Hematopoietic multipotent progenitor cell treated with erythropoietin and hydrocortisone succinate and interleukin-3 and kit ligand, for 17 days (in vitro differentiated cells): ENCODE measurements around the gene CHURC1.
"Not testable (repeated sequence)": the region's sequence is repeated elsewhere in the genome, so short reads cannot be mapped to it uniquely, and the experiment has no call there.

Experiments used
- DNase-seq: peaks from one replicate; pipeline ENCODE4 v3.0.0-alpha.2; 2015; ENCODE audit warnings: low spot score

The CHURC1 gene

DNA sequence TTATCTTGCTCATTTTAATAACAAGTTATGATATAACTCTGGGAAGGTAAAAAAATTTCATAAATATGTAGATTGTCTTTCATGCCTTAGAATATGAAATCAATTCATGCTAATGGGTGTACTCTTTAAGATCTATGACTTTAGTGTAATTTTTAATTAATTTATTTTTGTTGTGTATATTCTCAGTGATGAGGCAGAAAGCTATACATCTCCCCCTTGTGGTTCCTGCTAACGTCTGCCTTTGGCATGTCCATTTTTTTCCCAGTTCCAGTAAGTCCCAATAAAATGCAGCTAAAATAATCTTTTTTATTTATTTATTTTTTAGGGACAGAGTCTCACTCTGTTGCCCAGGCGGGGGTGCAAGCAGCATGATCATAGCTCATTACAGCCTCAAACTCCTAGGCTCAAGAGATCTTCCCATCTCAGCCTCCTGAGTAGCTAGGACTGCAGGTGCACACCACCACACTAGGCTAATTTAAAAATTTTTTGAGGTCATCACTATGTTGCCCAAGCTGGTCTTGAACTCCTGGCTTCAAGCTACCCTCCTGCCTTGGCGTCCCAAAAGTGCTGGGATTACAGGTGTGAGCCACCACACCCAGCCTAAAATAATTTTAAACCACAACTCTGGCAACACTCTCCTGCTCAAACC lies 3.3 kb upstream of the CHURC1 start:
- DNase-seq, result no peak

DNA sequence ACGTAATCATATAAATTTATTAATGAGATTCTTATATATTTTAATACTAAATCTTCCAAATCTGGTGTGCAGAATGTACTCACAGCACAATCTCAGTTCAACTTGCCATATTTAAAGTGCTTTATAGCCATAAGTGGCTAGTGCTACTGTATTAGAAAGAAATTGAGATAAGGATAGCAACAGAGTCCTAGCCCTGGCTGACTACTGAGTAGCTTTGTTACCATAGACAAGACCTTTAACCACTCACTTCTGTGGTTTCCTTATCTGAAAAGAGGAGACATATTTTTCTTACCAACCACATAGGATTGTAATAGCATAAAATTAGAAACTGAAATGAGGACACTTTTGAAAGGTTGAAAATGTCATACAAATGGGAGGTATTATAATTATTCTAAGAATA lies 2.0 kb upstream of the CHURC1 start:
- DNase-seq, result no peak

DNA sequence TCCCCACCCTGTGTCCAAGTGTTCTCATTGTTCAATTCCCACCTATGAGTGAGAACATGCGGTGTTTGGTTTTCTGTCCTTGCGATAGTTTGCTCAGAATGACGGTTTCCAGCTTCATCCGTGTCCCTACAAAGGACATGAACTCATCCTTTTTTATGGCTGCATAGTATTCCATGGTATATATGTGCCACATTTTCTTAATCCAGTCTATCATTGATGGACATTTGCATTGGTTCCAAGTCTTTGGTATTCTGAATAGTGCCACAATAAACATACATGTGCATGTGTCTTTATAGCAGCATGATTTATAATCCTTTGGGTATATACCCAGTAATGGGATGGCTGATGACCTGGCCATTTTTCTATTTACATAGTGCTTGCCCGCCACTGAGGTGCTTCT lies 778 bp upstream of the CHURC1 start:
- not testable (repeated sequence) for DNase-seq

DNA sequence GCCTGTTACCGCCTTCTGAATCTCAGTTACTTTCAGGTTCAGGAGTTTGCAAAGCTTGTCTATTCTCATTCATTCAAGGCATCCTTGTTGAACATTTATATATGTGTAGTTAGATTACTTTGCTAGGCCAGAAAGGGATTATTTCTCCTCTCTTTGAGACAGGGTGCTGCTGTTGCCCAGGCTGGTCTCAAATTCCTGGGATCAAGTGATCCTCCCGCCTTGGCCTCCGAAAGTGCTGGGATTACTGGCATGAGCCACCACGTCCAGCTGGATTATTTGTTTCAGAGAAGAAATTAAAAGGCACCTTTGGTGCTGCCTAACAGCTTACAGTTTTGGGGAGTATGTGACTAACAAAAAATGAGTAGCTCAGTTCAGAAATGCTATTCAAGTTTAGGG lies 772 bp downstream of the CHURC1 start:
- no peak for DNase-seq

DNA sequence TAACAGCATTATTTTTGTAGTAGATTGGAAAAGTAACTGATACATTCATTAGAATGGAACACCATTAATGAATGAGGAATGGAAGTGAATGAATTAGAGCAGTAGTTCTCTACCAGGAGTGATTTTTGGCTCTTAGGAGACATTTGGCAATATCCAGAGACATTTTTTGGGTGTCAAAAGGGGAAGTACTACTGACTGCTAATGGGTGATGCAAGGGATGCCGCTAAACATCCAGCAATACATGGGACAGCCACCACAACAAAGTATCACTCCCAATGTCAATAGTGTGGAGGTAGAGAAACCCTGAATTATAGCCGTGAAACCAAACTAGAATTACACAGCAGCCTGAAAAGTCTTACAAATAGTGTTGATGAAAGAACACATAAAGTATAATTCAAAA lies 1.5 kb downstream of the CHURC1 start:
- DNase-seq, result no peak

DNA sequence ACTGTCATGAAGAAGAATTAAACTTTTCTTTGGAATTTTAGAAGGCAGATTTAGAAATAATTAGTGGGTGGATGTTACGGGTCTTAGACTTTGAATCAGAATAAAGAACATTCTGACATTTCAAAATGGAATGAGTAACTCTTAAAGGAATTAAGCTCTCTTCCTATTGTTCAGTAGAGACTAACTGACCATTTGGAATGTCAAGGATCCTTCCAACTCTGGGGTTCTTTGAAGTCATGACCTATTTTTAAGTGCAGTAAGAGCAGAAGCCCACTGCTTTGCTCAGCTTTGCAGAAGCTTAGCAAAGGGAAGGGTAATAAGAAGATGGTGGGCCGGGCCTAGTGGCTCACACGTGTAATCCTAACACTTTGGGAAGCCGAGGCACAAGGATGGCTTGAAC lies 4.0 kb downstream of the CHURC1 start:
- DNase-seq, result no peak

DNA sequence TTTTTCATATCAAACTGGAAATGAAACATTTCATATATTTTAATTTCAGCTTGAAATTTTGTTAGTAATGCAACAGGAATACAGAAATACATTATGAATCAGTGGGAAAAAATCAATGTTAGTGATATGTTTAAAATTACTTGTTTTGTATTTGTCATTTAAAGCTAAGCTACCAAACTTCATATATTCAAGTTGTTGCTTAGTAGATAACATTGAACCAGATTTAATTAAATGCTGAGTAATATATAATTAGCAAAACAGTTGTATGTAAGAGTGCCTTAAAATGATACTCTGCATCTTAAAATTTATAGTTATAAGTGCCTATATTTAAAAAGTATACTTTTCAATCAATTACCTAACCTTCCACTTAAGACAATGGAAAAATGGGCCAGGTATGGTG lies 5.0 kb downstream of the CHURC1 start:
- DNase-seq, result no peak

DNA sequence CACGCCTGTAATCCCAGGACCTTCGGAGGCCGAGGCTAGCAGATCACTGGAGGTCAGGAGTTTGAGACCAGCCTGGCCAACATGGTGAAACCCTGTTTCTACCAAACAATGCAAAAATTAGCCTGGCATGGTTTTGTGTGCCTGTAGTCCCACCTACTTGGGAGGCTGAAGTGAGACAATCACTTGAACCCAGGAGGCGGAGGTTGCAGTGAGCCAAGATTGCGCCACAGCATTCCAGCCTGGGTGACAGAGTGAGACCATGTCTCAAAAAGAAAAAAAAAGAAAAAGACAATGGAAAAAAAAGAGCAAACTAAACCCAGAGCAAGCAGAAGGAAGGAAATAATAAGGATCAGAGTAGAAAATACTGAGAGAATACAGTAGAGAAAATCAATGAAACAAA lies 5.4 kb downstream of the CHURC1 start:
- DNase-seq, result no peak

DNA sequence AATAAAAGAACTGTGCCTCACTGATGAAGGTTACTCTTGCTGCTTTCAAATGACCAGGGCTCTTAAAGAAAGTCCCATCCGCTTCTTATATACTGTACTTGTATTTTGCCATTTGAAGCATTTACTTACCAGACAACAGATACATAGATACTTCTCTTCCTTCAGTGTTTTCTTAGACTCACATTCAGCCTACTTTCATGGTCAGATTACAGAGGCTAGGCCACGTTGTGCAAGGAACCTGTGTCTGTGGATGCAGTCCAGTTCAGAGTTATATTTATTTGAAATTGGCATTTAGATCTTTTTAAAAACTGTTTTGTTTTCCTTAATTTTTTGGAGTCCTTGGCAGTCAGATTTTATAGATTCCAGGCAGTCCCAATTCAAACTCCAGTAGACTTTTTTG lies 6.2 kb downstream of the CHURC1 start:
- no peak for DNase-seq

DNA sequence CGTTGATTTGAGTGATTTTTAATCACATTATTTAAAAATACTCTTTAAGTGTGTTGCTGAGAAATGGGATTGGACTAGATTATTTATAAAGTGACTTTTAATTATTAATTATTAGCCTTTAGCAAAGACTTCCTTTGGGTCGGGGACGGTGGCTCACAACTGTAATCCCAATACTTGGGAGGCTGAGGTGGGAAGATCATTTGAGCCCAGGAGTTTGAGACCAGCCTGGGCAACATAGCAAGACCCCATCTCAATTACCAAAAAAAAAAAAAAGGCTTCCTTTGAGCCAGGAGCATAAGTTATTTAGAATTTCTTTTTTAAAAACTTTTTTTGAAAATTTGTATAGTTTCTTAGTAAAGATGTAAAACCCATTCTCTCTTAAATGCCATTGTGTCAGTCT lies 8.8 kb downstream of the CHURC1 start:
- no peak for DNase-seq

DNA sequence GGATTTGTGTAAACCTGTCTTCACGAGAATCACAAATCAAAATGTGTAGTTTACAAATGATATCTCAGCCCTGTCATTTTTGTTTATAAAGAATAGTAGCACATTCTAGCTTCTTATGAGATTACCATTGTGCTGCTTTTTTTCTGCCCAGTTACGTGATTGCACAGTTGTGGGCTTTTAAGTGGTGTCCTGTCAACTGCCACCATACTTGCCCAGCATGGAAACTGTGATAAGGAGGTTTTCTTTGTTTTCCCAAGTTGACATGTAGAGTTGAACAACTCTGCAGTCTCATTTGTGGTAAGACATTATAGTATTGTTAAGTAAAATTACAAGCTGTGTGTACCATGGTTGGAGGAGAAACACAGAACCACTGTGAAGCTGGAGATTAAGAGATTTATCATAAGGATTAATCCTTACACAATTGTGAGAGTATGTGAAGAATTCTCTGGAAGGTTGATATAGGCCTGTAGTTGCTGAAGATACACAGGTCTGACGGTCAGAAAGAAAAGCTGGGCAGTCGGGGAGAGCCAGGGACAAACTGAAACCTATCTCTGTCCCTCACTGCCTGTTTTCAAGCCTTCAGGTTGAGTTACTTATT lies 12.2 kb downstream of the CHURC1 start:
- DNase-seq, result no peak

DNA sequence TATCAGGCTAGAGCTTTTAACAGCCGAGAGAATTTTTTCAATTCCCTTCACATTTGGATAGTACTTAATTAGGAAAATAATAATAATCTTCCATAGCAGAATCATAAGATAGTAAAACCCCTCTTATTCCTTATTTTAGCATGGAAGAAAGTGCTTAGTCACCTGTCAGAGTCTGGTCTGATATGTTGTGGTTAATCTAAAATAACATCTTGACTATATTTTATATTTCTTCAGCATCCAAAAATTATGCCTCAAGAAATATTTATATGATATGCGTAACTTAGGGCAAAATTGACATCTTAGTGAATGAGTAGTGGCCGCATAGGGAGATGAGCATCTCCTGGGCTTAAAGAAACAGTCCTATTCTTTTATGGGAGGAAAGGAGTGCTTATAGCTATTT lies 12.8 kb downstream of the CHURC1 start:
- DNase-seq, result peak; percentile 39

DNA sequence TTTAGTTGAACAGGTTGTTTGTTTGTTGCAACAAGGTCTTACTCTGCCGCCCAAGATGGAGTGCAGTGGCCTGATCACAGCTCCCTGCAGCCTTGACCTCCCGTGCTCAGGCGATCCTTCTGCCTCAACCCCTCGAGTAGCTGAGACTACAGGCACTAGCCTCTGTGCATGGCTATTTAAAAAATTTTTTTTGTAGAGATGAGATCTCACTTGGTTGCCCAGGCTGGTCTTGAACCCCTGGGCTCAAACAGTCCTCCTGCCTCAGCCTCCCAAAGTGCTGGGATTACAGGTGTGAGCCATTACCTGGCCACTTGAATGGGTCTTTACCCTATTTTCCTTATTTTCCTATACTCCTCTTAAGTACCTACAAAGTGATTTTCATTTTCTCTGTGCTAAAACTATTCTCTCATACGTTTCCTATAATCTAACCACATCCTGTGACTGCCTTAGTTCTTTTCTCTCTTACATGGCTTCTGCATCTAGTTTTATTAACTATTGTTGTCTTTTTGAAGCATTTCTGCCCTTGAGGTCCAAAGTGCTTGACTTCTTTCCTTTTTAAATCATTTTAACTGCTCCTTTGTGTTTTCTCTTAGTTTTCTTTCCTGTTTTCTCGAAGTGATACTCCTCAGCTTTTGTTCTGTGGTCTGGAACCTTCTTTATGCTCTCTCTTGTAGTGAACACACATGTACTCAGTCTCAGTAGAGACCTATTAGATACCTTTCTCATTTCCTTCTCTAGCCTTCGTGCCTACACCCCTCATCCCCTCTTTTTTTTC lies 14.2 kb downstream of the CHURC1 start:
- no peak for DNase-seq

DNA sequence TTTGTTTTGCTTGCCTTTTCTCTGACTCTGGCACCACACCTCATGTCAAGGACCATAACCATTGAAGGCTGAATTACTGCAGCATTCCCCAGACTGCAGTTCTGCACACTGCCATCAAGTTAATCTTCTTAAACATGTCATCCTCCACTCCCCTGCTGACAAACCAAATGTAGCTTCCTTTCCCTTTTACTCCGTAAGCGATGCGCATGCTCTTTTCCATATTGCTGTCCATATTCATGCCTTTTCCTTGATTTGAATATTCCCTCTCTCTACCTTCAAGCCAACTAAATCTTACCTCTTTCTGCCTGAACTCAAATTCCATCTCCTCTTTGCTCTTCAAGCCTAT lies 14.7 kb downstream of the CHURC1 start:
- no peak for DNase-seq

DNA sequence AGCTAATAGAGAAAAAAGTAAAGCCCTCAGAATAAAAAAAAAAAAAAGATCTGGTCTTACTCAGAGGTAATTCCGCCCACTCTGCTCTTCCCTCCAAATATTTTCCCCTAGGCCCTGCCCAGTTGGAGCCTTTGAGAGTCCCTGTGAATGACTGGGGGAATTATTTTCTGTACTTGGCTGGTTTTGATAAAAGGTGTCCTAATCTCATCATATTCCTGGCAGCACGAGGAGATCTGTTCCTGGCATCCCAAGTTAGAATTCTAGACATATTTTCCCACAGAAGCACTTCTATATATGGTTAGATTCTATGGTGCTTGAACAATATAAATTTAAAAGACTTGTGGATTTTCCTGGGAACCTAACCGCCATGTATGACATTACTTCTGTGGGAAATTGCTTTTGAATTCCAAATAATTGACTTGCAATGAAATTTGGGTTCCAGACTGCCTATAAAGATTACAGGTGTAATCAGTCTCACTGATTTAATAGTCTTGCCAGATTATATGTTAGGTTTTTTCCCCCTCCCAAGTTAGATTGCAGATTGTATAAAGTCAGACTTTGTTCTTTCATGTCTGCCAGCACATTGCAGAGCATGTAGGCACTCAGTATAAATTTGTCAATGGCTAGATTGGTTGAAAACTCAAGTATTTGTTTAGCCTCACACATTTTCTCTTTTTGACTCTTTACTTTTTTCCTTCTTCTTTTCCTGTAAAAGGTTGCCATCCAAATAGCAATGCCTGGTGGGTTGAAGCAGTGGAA lies 16.0 kb downstream of the CHURC1 start:
- no peak for DNase-seq

DNA sequence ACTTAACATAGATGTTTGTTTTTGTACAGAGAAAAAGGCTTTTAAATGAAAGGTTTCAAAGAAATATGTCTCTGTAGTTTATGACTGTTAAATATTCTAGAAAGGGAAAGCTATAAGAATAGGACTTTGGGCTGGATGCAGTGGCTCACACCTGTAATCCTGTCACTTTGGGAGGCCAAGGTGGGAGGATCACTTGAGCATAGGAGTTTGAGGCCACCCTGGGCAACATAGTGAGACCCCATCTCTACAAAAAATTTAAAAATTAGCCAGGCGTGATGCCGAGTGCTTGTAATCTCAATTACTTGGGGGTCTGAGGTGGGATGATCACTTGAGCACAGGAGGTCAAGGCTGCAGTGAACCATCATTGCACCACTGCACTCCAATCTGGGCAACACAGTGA lies 16.9 kb downstream of the CHURC1 start:
- no peak for DNase-seq

DNA sequence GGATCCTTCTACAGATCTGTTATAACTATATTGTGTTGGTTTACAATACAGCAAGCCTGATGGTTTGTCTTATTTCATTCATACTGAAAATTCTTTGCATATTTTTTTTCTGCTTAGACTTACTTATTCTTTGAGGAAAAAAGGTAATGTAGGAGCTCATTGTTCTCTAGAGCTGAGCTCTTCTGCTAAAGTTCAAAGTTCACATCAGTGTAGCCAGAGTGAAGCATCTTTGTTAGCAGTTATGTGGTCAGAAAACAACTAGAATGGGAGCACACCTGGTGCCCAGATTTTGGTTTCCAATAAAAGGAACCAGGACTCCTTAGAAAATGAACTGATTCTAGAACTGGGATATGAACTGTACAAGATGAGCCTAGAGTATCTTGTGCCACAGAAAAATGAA lies 18.0 kb downstream of the CHURC1 start:
- DNase-seq, result no peak

DNA sequence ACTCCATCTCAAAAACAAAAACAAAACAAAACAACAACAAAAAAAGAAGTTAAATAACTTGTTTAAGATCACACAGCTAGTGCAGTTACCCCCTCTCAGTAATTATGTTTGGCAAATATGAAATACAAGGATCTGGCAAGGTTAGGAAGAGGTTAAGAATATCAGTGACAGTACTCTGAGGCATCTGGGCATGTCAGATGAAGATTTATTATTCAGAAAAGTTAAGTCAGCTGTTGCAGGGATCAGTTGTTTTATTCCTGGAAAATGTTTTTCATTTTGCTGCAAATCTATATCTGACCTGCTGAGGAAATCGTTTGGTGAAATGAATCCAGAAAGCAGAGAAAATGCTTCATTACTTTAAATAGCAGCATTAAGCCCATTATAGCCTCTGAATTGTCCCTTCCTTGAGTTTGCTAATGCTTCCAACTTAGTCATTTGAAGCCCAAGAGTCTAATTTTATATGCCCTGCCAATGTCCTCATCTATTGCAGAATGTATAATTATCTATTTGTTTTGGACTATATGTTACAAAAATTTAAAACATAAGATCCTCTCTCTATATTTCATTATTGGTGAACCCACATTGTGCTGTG lies 20.2 kb downstream of the CHURC1 start:
- no peak for DNase-seq

DNA sequence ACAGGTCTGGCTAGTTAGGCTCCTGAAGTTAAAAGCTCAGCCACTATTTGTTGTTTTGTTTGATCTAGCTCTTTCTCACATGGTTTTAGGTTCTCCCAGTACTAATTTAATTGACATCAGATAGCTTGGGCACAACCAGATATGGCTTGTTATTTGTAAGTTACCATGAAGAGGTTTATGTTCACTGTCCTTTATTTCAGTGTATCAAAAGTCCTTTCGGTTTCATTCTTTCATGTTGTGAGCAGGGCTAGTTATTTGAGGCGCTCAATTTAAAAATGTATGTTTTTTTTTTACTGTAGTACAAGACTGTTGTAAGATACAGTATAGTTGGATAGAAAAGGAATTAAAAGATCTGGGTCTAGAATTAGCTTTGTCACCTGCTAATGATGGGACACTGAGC lies 21.3 kb downstream of the CHURC1 start:
- no peak for DNase-seq

DNA sequence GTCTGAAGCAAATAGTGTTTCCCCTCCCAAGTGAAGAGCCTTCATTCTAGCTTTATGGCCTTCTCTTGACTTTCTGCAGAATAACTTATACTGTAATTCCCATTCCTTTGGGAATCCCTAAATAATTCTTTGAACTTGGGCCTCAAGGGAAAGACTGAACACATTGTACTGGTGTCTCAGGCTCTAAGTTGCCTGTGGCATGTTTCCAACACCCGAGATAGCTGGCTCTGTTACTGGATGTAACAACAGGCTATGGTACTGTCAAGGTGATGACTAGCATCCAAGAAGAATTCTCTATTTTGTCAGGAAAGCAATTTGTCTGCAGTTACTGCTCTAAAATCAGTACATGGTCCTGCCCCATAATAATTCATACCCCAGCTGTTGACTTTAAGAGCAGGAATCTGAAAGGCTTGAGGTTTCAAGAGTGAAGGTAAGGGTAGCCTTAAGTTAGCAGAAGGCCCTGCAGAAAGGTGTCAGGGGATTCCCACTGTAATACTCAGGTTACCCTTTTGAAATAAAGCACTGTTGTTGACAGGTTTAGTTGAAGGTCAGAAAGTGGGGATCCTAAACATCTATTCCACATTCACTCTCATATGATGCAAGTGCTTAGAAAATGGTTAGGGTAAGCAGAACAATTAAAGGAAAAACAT lies 23.0 kb downstream of the CHURC1 start:
- no peak for DNase-seq

DNA sequence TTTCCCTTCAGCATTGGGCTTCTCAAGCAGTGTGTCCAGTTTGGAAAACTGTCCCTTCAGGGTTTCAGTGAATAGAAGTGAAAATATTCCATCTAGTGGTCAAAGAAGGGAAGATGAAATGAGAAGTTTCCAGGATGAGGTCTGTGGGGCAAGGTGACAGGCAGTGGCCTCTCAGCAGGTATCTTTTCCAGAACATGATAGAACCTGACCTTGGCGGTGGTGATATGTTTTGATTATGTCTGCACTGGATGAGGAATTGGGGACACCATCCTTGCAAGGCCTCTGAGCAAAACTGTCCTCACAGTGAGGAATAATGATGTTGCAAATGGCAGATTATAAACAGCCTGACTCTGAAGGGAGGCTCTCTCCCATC lies 23.6 kb downstream of the CHURC1 start:
- peak; percentile 19 for DNase-seq
